ENCODE data around the gene GOLPH3.

The GOLPH3 gene

DNA sequence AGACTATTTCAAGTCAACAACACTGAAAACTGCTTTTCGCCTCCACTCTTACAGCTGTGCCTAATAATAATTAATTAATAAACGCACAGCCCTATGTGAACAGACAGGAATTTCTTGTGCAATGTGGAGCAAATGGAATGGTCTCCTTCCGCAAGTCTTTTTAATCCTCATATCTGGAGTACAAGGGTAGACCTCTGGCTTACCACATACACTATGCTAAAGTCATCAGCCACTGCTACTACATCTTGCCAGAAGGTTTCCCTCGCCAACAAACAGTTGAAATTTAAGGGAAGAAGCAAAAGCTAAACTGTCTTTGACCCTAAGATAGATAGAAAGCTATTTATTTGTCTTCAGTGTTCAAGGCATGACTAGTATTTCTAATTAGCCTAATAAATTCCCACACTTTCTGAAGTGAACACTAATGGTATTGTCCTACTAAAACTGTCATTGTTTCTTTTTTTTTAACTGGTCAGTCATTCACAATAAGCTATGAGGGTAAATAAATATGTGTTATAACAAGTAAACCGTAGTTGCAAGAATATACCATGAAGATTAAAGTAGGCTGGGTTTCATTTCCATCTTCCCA lies 63.9 kb downstream of the GOLPH3 start:
- no peak for TF ChIP-seq KLF1 (tag by site-specific recombination; IDR thresholded peaks at IDR 0.05)
- no peak for TF ChIP-seq ZNF692 (tag by site-specific recombination; IDR thresholded peaks at IDR 0.05)
- no peak for TF ChIP-seq SP3 (tag by site-specific recombination; IDR thresholded peaks at IDR 0.05)
- no peak for TF ChIP-seq ZNF140 (tag by site-specific recombination; IDR thresholded peaks at IDR 0.05)
- TF ChIP-seq ZNF639 (tag by site-specific recombination; IDR thresholded peaks at IDR 0.05), result no peak
- no peak for TF ChIP-seq ZNF366 (tag by site-specific recombination; conservative IDR thresholded peaks at IDR 0.05)
- no peak for TF ChIP-seq KLF8 (tag by site-specific recombination; IDR thresholded peaks at IDR 0.05)
- no peak for TF ChIP-seq SCRT2 (tag by site-specific recombination; IDR thresholded peaks at IDR 0.05)
- TF ChIP-seq ZNF138 (tag by site-specific recombination; IDR thresholded peaks at IDR 0.05; ENCODE audit: borderline replicate concordance), result no peak
- no peak for TF ChIP-seq ZNF596 (tag by site-specific recombination; IDR thresholded peaks at IDR 0.05)
- no peak for TF ChIP-seq ZNF223 (tag by site-specific recombination; IDR thresholded peaks at IDR 0.05)
- no peak for TF ChIP-seq MYNN (tag by site-specific recombination; IDR thresholded peaks at IDR 0.05; ENCODE audit: borderline replicate concordance)
- TF ChIP-seq YY2 (tag by site-specific recombination; IDR thresholded peaks at IDR 0.05), result no peak
- no peak for TF ChIP-seq ZNF426 (tag by site-specific recombination; IDR thresholded peaks at IDR 0.05)
- TF ChIP-seq, protein P1, sequence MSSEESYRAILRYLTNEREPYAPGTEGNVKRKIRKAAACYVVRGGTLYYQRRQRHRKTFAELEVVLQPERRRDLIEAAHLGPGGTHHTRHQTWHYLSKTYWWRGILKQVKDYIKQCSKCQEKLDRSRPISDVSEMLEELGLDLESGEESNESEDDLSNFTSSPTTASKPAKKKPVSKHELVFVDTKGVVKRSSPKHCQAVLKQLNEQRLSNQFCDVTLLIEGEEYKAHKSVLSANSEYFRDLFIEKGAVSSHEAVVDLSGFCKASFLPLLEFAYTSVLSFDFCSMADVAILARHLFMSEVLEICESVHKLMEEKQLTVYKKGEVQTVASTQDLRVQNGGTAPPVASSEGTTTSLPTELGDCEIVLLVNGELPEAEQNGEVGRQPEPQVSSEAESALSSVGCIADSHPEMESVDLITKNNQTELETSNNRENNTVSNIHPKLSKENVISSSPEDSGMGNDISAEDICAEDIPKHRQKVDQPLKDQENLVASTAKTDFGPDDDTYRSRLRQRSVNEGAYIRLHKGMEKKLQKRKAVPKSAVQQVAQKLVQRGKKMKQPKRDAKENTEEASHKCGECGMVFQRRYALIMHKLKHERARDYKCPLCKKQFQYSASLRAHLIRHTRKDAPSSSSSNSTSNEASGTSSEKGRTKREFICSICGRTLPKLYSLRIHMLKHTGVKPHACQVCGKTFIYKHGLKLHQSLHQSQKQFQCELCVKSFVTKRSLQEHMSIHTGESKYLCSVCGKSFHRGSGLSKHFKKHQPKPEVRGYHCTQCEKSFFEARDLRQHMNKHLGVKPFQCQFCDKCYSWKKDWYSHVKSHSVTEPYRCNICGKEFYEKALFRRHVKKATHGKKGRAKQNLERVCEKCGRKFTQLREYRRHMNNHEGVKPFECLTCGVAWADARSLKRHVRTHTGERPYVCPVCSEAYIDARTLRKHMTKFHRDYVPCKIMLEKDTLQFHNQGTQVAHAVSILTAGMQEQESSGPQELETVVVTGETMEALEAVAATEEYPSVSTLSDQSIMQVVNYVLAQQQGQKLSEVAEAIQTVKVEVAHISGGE (tag by site-specific recombination; conservative IDR thresholded peaks at IDR 0.05; ENCODE audit: low read depth), result no peak
- TF ChIP-seq ZNF350 (tag by site-specific recombination; IDR thresholded peaks at IDR 0.05), result no peak
- TF ChIP-seq ZNF513 (tag by site-specific recombination; IDR thresholded peaks at IDR 0.05), result no peak
- no peak for TF ChIP-seq ZNF658 (tag by site-specific recombination; IDR thresholded peaks at IDR 0.05)
- no peak for TF ChIP-seq ZNF324 (tag by site-specific recombination; IDR thresholded peaks at IDR 0.05)
- no peak for TF ChIP-seq ZNF529 (tag by site-specific recombination; IDR thresholded peaks at IDR 0.05; ENCODE audit: insufficient replicate concordance)
- Histone ChIP-seq H3K9me3 (ENCODE audit: control insufficient read depth, insufficient read depth, low read depth, low read length) (no peaks in the 10 kb centered on the region), H3K4me1 (ENCODE audit: control insufficient read depth, insufficient read depth, low read length) (no peaks in the 10 kb centered on the region), H3K36me3 (ENCODE audit: control insufficient read depth in 2 of 2, insufficient read depth in 1 of 2, low read length in 2 of 2) (peaks cover 38 to 68% of the 10 kb centered on the region in 2 experiments), H3K27ac (ENCODE audit: extremely low read depth, low read depth, low read length) (no peak overlapping the region), H3K4me3 (ENCODE audit: low read depth, low read length) (no peak overlapping the region)
- POLR2A ChIA-PET, result no interaction called here
- CTCF ChIA-PET, result interaction anchor here (0.8 to 1.0 kb wide), 2 partner anchors 119 to 285 kb away, joined by 3 to 4 read pairs; no protein-coding TSS in a partner anchor
